Measurements from ENCODE around the gene FAXC. TPM values are rescaled to one million over a fixed set of nuclear protein-coding genes. Genes with fewer than 3 reads are reported as not detected.

FAXC gene
- total and polyA plus RNA-seq, 2 of the 8 experiments (the other 6 are each of a cell fraction or from before 2014, with no cell fraction given) = 23.2 to 29.8 TPM

GRCh38 chr6:99295276-99295675 lies 54.2 kb downstream of the FAXC start:
- CTCF ChIA-PET (ENCODE audit: partially characterized antibody) = interaction anchor here (1.4 to 2.5 kb wide), 3 partner anchors 8 to 29 kb away, joined by 8 to 9 read pairs (median 8); no protein-coding TSS in a partner anchor
- TF ChIP-seq RNF2 (IDR thresholded peaks at IDR 0.05; ENCODE audit: borderline replicate concordance, low read depth, low read length, missing control alignments, poor library complexity, severe bottlenecking) (no peak), CHD2 (IDR thresholded peaks at IDR 0.05; ENCODE audit: low read length) (no peak), SIRT6 (IDR thresholded peaks at IDR 0.05; ENCODE audit: low read length) (no peak), KDM1A (IDR thresholded peaks at IDR 0.05; ENCODE audit: borderline replicate concordance, low read length) (no peak), CHD1 (IDR thresholded peaks at IDR 0.05; ENCODE audit: low read depth, low read length) (no peak), POLR2AphosphoS5 (IDR thresholded peaks at IDR 0.05; ENCODE audit: low read depth, low read length) (no peak), BRCA1 (IDR thresholded peaks at IDR 0.05; ENCODE audit: low read depth, low read length) (no peak), MAFK (IDR thresholded peaks at IDR 0.05; ENCODE audit: low read depth, low read length) (no peak), RFX5 (IDR thresholded peaks at IDR 0.05; ENCODE audit: borderline replicate concordance, low read depth, low read length) (no peak), CBX8 (IDR thresholded peaks at IDR 0.05; ENCODE audit: borderline replicate concordance, low read depth, low read length) (no peak), USF2 (IDR thresholded peaks at IDR 0.05; ENCODE audit: low read length) (no peak), SIX5 (IDR thresholded peaks at IDR 0.05; ENCODE audit: low read depth, low read length) (no peak), KDM4A (IDR thresholded peaks at IDR 0.05; ENCODE audit: low read depth, low read length, severe bottlenecking) (no peak), SP4 (IDR thresholded peaks at IDR 0.05; ENCODE audit: low read length) (no peak)

More at GRCh38 chr6:99295276-99295675, 54.2 kb downstream of the FAXC start:
- 93% methylated on average over 3 of the region's 3 CpGs; no CpG with 5 or more reads in 1 of the 2 experiments for whole genome bisulfite sequencing, 2 experiments (ENCODE audit: extremely low coverage in 1 of 2, insufficient coverage in 1 of 2, insufficient read length in 1 of 2, insufficient replicate concordance in 2 of 2, low coverage in 1 of 2, low lambda C conversion rate in 2 of 2, missing lambda C conversion rate in 1 of 2)
- Histone ChIP-seq H4K20me1 (replicated peaks in 1 of 2; ENCODE audit: control insufficient read depth in 1 of 2, insufficient read depth in 2 of 2, low read length in 2 of 2) (no peaks in the 10 kb centered on the region), H3K4ac (replicated peaks; ENCODE audit: insufficient read length, low read depth, low read length) (no peak overlapping the region), H2BK20ac (ENCODE audit: low read length) (no peak overlapping the region), H3K79me1 (ENCODE audit: low read depth, low read length) (no peaks in the 10 kb centered on the region), H4K5ac (ENCODE audit: insufficient read length, low read depth, low read length) (no peak overlapping the region), H3K79me2 (ENCODE audit: control insufficient read depth in 1 of 2, insufficient read depth in 2 of 2, low read length in 2 of 2) (0 out of 4 replicates have a peak, but pooled peaks cover 0 to 2% of the 10 kb centered on the region in 2 experiments), H2BK120ac (replicated peaks; ENCODE audit: low read depth, low read length) (no peak overlapping the region), H2AK5ac (ENCODE audit: low read depth, low read length) (no peak overlapping the region), H2BK5ac (ENCODE audit: low read depth, low read length) (no peak overlapping the region), H3K27ac (ENCODE audit: low read depth, low read length) (no peak overlapping the region), H2BK15ac (ENCODE audit: low read length) (no peak overlapping the region), H3K18ac (ENCODE audit: extremely low read depth, low read length) (no peak overlapping the region), H3K4me3 (ENCODE audit: extremely low read depth in 1 of 4, insufficient read depth in 2 of 4, low read depth in 3 of 4, low read length in 4 of 4) (no peak overlapping the region), H3K9ac (replicated peaks in 1 of 4; ENCODE audit: extremely low read depth in 1 of 4, low read depth in 3 of 4, low read length in 3 of 4) (no peak overlapping the region), H3K27me3 (replicated peaks in 1 of 4; ENCODE audit: control insufficient read depth in 3 of 4, extremely low read depth in 1 of 4, insufficient read depth in 3 of 4, low read length in 3 of 4) (no peaks in the 10 kb centered on the region), H3K14ac (ENCODE audit: insufficient read length) (no peak overlapping the region), H3K9me3 (ENCODE audit: insufficient read depth in 2 of 2, low read depth in 1 of 2, low read length in 1 of 2) (no peaks in the 10 kb centered on the region), H4K8ac (ENCODE audit: extremely low read depth, insufficient read depth, low read length) (no peak overlapping the region), H3K56ac (replicated peaks; ENCODE audit: insufficient read length, low read depth, low read length) (no peak overlapping the region), H3K4me1 (replicated peaks in 1 of 4; ENCODE audit: control insufficient read depth in 3 of 4, insufficient read depth in 4 of 4, low read length in 3 of 4) (no peaks in the 10 kb centered on the region), H4K91ac (replicated peaks; ENCODE audit: insufficient read length, low read length) (no peak overlapping the region), H2BK12ac (ENCODE audit: low read depth, low read length) (no peak overlapping the region), H3K4me2 (ENCODE audit: insufficient read depth in 1 of 2, low read depth in 2 of 2, low read length in 2 of 2) (no peak overlapping the region), H3K36me3 (ENCODE audit: control insufficient read depth in 2 of 4, insufficient read depth in 4 of 4, low read length in 3 of 4) (0 out of 8 replicates have a peak, but pooled peaks cover 0 to 2% (median 0%) of the 10 kb centered on the region in 4 experiments), H3K23ac (ENCODE audit: insufficient read length) (no peak overlapping the region), H3K23me2 (ENCODE audit: low read depth, low read length) (no peaks in the 10 kb centered on the region), H2AFZ (ENCODE audit: low read length) (no peak overlapping the region)
- no peak for DNase-seq (ENCODE audit: low read depth in 1 of 2, low spot score in 2 of 2)
- FAIRE-seq = no peak
- POLR2A ChIA-PET (ENCODE audit: partially characterized antibody) = no interaction called here
